ENCODE measurements around the gene NT5C3B.

The NT5C3B gene

DNA sequence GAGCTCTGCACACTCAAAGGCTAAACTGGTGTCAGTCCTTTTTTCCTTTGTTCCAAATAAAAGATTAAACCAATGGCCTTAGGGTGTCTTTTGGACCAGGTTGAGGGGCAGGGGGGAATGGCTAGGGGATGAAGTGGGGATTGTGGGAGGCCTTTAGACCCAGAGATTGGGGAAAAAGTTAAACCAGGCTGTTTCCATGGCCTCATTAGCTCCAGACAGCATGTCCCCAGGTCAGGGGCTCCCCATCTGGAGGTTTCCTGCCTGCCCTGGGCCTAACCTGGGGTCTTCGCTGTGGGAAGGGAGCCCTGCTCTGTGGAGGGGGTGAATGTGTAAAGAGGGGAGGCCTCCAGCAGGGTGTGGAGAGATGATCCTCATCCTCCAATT, 12.9 kb downstream of the NT5C3B start:
- TF ChIP-seq, protein P1, sequence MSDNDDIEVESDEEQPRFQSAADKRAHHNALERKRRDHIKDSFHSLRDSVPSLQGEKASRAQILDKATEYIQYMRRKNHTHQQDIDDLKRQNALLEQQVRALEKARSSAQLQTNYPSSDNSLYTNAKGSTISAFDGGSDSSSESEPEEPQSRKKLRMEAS (IDR thresholded peaks at IDR 0.05) = no peak
- TF ChIP-seq FOXM1 (IDR thresholded peaks at IDR 0.05; ENCODE audit: borderline replicate concordance, low read depth) (no peak), TEAD4 (IDR thresholded peaks at IDR 0.05) (no peak), NFIC (IDR thresholded peaks at IDR 0.05) (no peak), CREB1 (IDR thresholded peaks at IDR 0.05; ENCODE audit: low read depth) (no peak), ZBTB7A (IDR thresholded peaks at IDR 0.05; ENCODE audit: low read depth) (no peak), EGR1 (IDR thresholded peaks at IDR 0.05) (no peak), YY1 (IDR thresholded peaks at IDR 0.05; ENCODE audit: low read depth) (no peak)
- TF ChIP-seq, protein P2, sequence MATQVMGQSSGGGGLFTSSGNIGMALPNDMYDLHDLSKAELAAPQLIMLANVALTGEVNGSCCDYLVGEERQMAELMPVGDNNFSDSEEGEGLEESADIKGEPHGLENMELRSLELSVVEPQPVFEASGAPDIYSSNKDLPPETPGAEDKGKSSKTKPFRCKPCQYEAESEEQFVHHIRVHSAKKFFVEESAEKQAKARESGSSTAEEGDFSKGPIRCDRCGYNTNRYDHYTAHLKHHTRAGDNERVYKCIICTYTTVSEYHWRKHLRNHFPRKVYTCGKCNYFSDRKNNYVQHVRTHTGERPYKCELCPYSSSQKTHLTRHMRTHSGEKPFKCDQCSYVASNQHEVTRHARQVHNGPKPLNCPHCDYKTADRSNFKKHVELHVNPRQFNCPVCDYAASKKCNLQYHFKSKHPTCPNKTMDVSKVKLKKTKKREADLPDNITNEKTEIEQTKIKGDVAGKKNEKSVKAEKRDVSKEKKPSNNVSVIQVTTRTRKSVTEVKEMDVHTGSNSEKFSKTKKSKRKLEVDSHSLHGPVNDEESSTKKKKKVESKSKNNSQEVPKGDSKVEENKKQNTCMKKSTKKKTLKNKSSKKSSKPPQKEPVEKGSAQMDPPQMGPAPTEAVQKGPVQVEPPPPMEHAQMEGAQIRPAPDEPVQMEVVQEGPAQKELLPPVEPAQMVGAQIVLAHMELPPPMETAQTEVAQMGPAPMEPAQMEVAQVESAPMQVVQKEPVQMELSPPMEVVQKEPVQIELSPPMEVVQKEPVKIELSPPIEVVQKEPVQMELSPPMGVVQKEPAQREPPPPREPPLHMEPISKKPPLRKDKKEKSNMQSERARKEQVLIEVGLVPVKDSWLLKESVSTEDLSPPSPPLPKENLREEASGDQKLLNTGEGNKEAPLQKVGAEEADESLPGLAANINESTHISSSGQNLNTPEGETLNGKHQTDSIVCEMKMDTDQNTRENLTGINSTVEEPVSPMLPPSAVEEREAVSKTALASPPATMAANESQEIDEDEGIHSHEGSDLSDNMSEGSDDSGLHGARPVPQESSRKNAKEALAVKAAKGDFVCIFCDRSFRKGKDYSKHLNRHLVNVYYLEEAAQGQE (IDR thresholded peaks at IDR 0.05; ENCODE audit: low read depth) = no peak
- TF ChIP-seq, protein P3, sequence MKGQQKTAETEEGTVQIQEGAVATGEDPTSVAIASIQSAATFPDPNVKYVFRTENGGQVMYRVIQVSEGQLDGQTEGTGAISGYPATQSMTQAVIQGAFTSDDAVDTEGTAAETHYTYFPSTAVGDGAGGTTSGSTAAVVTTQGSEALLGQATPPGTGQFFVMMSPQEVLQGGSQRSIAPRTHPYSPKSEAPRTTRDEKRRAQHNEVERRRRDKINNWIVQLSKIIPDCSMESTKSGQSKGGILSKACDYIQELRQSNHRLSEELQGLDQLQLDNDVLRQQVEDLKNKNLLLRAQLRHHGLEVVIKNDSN (IDR thresholded peaks at IDR 0.05) = no peak

- TF ChIP-seq TCF12 (IDR thresholded peaks at IDR 0.05; ENCODE audit: low read depth) (no peak), EGR1 (IDR thresholded peaks at IDR 0.05) (no peak), YY1 (IDR thresholded peaks at IDR 0.05; ENCODE audit: low read depth) (no peak), TAF1 (IDR thresholded peaks at IDR 0.05; ENCODE audit: low read depth) (no peak), CREB1 (IDR thresholded peaks at IDR 0.05; ENCODE audit: low read depth) (no peak), FOXM1 (IDR thresholded peaks at IDR 0.05; ENCODE audit: borderline replicate concordance, low read depth) (no peak), TEAD4 (IDR thresholded peaks at IDR 0.05) (no peak), NFIC (IDR thresholded peaks at IDR 0.05) (no peak), RAD21 (IDR thresholded peaks at IDR 0.05; ENCODE audit: low read depth) (no peak), EP300 (IDR thresholded peaks at IDR 0.05; ENCODE audit: borderline replicate concordance) (no peak)
- TF ChIP-seq, protein P1 (IDR thresholded peaks at IDR 0.05) = no peak
- TF ChIP-seq, protein P2 (IDR thresholded peaks at IDR 0.05; ENCODE audit: low read depth) = no peak
- TF ChIP-seq, protein P3 (IDR thresholded peaks at IDR 0.05) = no peak
Observed at GRCh38 chr17:41822216-41823140, 13.6 kb downstream of the NT5C3B start.

DNA sequence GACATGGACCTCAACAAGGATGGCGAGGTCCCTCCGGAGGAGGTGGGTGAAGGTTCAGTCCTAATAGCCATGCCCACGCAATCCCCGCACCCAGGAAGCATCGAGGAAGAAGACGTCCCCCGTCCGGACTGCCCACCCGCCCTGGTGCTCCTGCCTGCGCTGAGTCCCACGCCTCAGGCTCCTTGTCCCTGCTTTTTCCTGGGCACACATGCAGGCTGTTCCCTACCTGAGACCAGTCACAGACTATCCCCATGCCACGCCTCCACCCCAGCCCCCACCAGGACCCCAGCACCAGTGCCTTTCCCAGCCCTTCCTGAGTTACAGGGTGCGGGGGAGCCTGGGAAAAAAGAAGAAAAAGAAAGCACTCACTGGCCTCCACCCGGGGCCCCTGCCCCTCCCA, 14.3 kb downstream of the NT5C3B start:
- TF ChIP-seq, protein P2 (IDR thresholded peaks at IDR 0.05; ENCODE audit: low read depth) = no peak
- TF ChIP-seq EP300 (IDR thresholded peaks at IDR 0.05; ENCODE audit: borderline replicate concordance) (no peak), TEAD4 (IDR thresholded peaks at IDR 0.05) (no peak), TAF1 (IDR thresholded peaks at IDR 0.05; ENCODE audit: low read depth) (no peak), CEBPB (IDR thresholded peaks at IDR 0.05) (no peak), EGR1 (IDR thresholded peaks at IDR 0.05) (no peak), ZBTB7A (IDR thresholded peaks at IDR 0.05; ENCODE audit: low read depth) (no peak)
- TF ChIP-seq, protein P1 (IDR thresholded peaks at IDR 0.05) = no peak
- TF ChIP-seq, protein P3 (IDR thresholded peaks at IDR 0.05) = no peak

All from Ishikawa (cell line).